ENCODE results near the gene PLPP4. TPM values are rescaled to one million over a fixed set of nuclear protein-coding genes. Genes with fewer than 3 reads are reported as not detected.

Gene PLPP4
- total RNA-seq, 1 experiment from 2014 or later, result 10.7 TPM

DNA sequence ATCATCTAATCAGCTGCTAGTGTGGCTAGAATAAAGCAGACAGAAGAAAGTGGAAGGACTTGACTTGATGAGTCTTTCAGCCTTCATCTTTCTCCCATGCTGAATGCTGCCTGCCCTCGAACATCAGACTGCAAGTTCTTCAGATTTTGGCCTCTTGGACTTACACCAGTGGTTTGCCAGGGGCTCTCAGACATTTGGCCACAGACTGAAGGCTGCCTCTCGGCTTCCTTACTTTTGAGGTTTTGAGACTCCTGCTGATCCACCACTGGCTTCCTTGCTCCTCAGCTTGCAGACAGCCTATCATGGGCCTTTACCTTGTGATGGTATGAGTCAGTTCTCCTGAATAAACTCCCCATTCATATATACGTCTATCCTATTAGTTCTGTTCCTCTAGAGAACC is 26.0 kb downstream of the PLPP4 start:
- no peak overlapping the region for H2AFZ ChIP-seq (ENCODE audit: low read length)
- no peaks in the 10 kb centered on the region for H3K36me3 ChIP-seq (ENCODE audit: low read depth, low read length)
- ATAC-seq (no peak), DNase-seq (no peak)
- no peaks in the 10 kb centered on the region for H3K9me2 ChIP-seq (replicated peaks; ENCODE audit: low read length)
- no peaks in the 10 kb centered on the region for H3K9me3 ChIP-seq (ENCODE audit: low read length)
- TF ChIP-seq EZH2phosphoT487 (IDR thresholded peaks at IDR 0.05; ENCODE audit: borderline replicate concordance, low read length) (no peak), EZH2 (IDR thresholded peaks at IDR 0.05; ENCODE audit: low read length, unreplicated experiment) (no peak)
- TF ChIP-seq, protein P1, sequence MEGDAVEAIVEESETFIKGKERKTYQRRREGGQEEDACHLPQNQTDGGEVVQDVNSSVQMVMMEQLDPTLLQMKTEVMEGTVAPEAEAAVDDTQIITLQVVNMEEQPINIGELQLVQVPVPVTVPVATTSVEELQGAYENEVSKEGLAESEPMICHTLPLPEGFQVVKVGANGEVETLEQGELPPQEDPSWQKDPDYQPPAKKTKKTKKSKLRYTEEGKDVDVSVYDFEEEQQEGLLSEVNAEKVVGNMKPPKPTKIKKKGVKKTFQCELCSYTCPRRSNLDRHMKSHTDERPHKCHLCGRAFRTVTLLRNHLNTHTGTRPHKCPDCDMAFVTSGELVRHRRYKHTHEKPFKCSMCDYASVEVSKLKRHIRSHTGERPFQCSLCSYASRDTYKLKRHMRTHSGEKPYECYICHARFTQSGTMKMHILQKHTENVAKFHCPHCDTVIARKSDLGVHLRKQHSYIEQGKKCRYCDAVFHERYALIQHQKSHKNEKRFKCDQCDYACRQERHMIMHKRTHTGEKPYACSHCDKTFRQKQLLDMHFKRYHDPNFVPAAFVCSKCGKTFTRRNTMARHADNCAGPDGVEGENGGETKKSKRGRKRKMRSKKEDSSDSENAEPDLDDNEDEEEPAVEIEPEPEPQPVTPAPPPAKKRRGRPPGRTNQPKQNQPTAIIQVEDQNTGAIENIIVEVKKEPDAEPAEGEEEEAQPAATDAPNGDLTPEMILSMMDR (conservative IDR thresholded peaks at IDR 0.05; ENCODE audit: low read depth, low read length), result no peak
- H3K4me1 ChIP-seq (ENCODE audit: insufficient read depth, low read length), result no peaks in the 10 kb centered on the region
- ChIA-PET CTCF (no interaction called here), POLR2A (ENCODE audit: unreplicated experiment) (no interaction called here)
- intact Hi-C loops (cut with micrococcal nuclease), result no loop called here
- no TSS peak for BruUV-seq (replicated peaks)
- no peak overlapping the region for H3K27ac ChIP-seq (ENCODE audit: low read length)
- H3K4me3 ChIP-seq (ENCODE audit: low read length), result no peak overlapping the region
- no peaks in the 10 kb centered on the region for H4K20me1 ChIP-seq (ENCODE audit: low read length)
- H3F3A ChIP-seq (ENCODE audit: low read length, unreplicated experiment), result no peaks in the 10 kb centered on the region
- no peak overlapping the region for H3K4me2 ChIP-seq (ENCODE audit: low read length)
- H3K27me3 ChIP-seq (ENCODE audit: low read length), result no peaks in the 10 kb centered on the region
- no peaks in the 10 kb centered on the region for H3K79me2 ChIP-seq (ENCODE audit: low read length)
- H3K9ac ChIP-seq (ENCODE audit: low read length), result no peak overlapping the region

DNA sequence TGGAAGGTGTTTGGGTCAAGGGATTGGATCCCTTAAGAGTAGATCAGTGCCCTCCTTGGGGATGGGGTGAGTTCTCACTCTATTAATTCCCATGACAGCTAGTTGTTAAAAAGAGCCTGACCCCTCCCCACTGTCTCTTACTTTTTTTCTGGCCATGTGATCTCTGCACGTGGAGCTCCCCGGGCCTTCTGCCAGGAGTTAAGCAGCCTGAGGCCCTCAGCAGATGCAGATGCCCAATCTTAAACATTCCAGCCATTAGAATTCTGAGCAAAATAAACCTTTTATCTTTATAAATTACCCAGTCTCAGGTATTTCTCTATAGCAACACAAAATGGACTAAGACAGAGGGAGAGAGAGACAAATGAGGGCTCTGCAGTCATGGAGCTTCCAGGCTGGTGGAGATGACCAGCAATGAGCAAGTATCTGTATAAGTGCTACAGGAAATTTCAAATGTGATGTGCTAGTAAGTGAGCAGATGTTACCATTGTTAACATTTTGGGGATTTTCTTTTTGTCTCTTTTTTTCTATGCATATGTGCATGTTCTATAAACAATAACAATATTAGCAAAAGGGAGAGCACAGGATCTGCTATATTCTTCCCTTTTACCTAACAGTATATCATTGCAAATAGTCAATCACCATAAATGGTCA is 26.7 kb downstream of the PLPP4 start:
- CTCF ChIA-PET, result no interaction called here
- Histone ChIP-seq H3K27me3 (ENCODE audit: low read length) (no peaks in the 10 kb centered on the region), H3K79me2 (ENCODE audit: low read length) (no peaks in the 10 kb centered on the region), H3K4me3 (ENCODE audit: low read length) (no peak overlapping the region), H3K4me1 (ENCODE audit: insufficient read depth, low read length) (no peaks in the 10 kb centered on the region), H4K20me1 (ENCODE audit: low read length) (no peaks in the 10 kb centered on the region), H3K9me2 (replicated peaks; ENCODE audit: low read length) (no peaks in the 10 kb centered on the region), H2AFZ (ENCODE audit: low read length) (no peak overlapping the region), H3K9ac (ENCODE audit: low read length) (no peak overlapping the region), H3K9me3 (ENCODE audit: low read length) (no peaks in the 10 kb centered on the region), H3K36me3 (ENCODE audit: low read depth, low read length) (no peaks in the 10 kb centered on the region), H3K4me2 (ENCODE audit: low read length) (no peak overlapping the region), H3K27ac (ENCODE audit: low read length) (no peak overlapping the region), H3F3A (ENCODE audit: low read length, unreplicated experiment) (no peaks in the 10 kb centered on the region)
- ATAC-seq (no peak), DNase-seq (no peak)
- POLR2A ChIA-PET (ENCODE audit: unreplicated experiment), result no interaction called here
- intact Hi-C loops (cut with micrococcal nuclease), result no loop called here
- BruUV-seq (replicated peaks), result no TSS peak
- TF ChIP-seq, protein P1 (conservative IDR thresholded peaks at IDR 0.05; ENCODE audit: low read depth, low read length), result no peak
- TF ChIP-seq EZH2 (IDR thresholded peaks at IDR 0.05; ENCODE audit: low read length, unreplicated experiment) (no peak), EZH2phosphoT487 (IDR thresholded peaks at IDR 0.05; ENCODE audit: borderline replicate concordance, low read length) (no peak)

- intact Hi-C loops (cut with micrococcal nuclease), result no loop called here
- H2AFZ ChIP-seq (ENCODE audit: low read length), result no peak overlapping the region
- H4K20me1 ChIP-seq (ENCODE audit: low read length), result no peaks in the 10 kb centered on the region
- no peaks in the 10 kb centered on the region for H3K27me3 ChIP-seq (ENCODE audit: low read length)
- no peaks in the 10 kb centered on the region for H3K9me2 ChIP-seq (replicated peaks; ENCODE audit: low read length)
- no peak overlapping the region for H3K9ac ChIP-seq (ENCODE audit: low read length)
- no peak overlapping the region for H3K4me3 ChIP-seq (ENCODE audit: low read length)
- no peaks in the 10 kb centered on the region for H3K9me3 ChIP-seq (ENCODE audit: low read length)
- H3F3A ChIP-seq (ENCODE audit: low read length, unreplicated experiment), result no peaks in the 10 kb centered on the region
- no peaks in the 10 kb centered on the region for H3K79me2 ChIP-seq (ENCODE audit: low read length)
- H3K4me2 ChIP-seq (ENCODE audit: low read length), result no peak overlapping the region
- POLR2A ChIA-PET (ENCODE audit: unreplicated experiment), result no interaction called here
- H3K27ac ChIP-seq (ENCODE audit: low read length), result no peak overlapping the region
- no TSS peak for BruUV-seq (replicated peaks)
- no peaks in the 10 kb centered on the region for H3K36me3 ChIP-seq (ENCODE audit: low read depth, low read length)
- no peak for DNase-seq
- CTCF ChIA-PET, result no interaction called here
- no peaks in the 10 kb centered on the region for H3K4me1 ChIP-seq (ENCODE audit: insufficient read depth, low read length)
- TF ChIP-seq, protein P1 (conservative IDR thresholded peaks at IDR 0.05; ENCODE audit: low read depth, low read length), result no peak
- TF ChIP-seq EZH2 (IDR thresholded peaks at IDR 0.05; ENCODE audit: low read length, unreplicated experiment), result no peak
- TF ChIP-seq EZH2phosphoT487 (IDR thresholded peaks at IDR 0.05; ENCODE audit: borderline replicate concordance, low read length), result no peak
- no peak for ATAC-seq
Observed at GRCh38 chr10:120485946-120486345, 28.9 kb downstream of the PLPP4 start.

Measured in PC-3 (cell line).